GF-D8 (cell line): ENCODE measurements around the gene S100A3.
"Not testable (repeated sequence)": the region's sequence is repeated elsewhere in the genome, so short reads cannot be mapped to it uniquely, and the experiment has no call there.

Experiments used
- DNase-seq: peaks from one replicate; lab custom pipeline; 2025; lab: John Stamatoyannopoulos, UW

Gene S100A3

GRCh38 chr1:153534925-153535241 is 14.2 kb downstream of the S100A3 start:
- no peak for DNase-seq

GRCh38 chr1:153534226-153534924 is 14.7 kb downstream of the S100A3 start:
- no peak for DNase-seq

- DNase-seq, result no peak
These were observed 15.3 kb downstream of the S100A3 start for GRCh38 chr1:153533689-153534201.

GRCh38 chr1:153532769-153533599 is 16.1 kb downstream of the S100A3 start:
- DNase-seq, result no peak

- no peak for DNase-seq
These were observed 16.9 kb downstream of the S100A3 start for GRCh38 chr1:153532181-153532580.

- DNase-seq, result no peak
These were observed 17.4 kb downstream of the S100A3 start for GRCh38 chr1:153531638-153532037.

GRCh38 chr1:153527683-153528040 is 21.4 kb downstream of the S100A3 start:
- DNase-seq, result no peak

- no peak for DNase-seq
These were observed 21.9 kb downstream of the S100A3 start for GRCh38 chr1:153527023-153527682.

- no peak for DNase-seq
These were observed 22.9 kb downstream of the S100A3 start for GRCh38 chr1:153526132-153526543.

- DNase-seq, result no peak
These were observed 23.9 kb downstream of the S100A3 start for GRCh38 chr1:153525088-153525728.

GRCh38 chr1:153522353-153523048 is 26.6 kb downstream of the S100A3 start:
- not testable (repeated sequence) for DNase-seq

- not testable (repeated sequence) for DNase-seq
These were observed 27.2 kb downstream of the S100A3 start for GRCh38 chr1:153521808-153522207.

- no peak for DNase-seq
These were observed 28.1 kb downstream of the S100A3 start for GRCh38 chr1:153520818-153521476.

GRCh38 chr1:153520137-153520691 is 28.8 kb downstream of the S100A3 start:
- DNase-seq, result not testable (repeated sequence)

GRCh38 chr1:153519242-153519641 is 29.8 kb downstream of the S100A3 start:
- no peak for DNase-seq

- no peak for DNase-seq
These were observed 33.3 kb downstream of the S100A3 start for GRCh38 chr1:153515504-153516394.

- no peak for DNase-seq
These were observed 35.4 kb downstream of the S100A3 start for GRCh38 chr1:153513666-153514065.

- DNase-seq, result no peak
These were observed 36.0 kb downstream of the S100A3 start for GRCh38 chr1:153513023-153513422.

GRCh38 chr1:153510984-153511410 is 38.1 kb downstream of the S100A3 start:
- DNase-seq, result peak; percentile 16
